HCT116 (cell line): Measurements from ENCODE around the gene GSTM4.

Source experiments
- EZH2phosphoT487 ChIP-seq: fragments of 200-600 bp; IDR thresholded peaks from 2 replicates; pipeline ENCODE4 v1.6.1; 2018; ENCODE audit warnings: antibody characterized with exemption, borderline replicate concordance
- POLR2A ChIP-seq: IDR thresholded peaks from 2 replicates; pipeline ENCODE4 v1.7.0; 2011; ENCODE audit warnings: borderline replicate concordance; ENCODE audit not compliant: insufficient read depth, insufficient read length; ENCODE audit errors: extremely low read depth
- POLR2AphosphoS5 ChIP-seq: IDR thresholded peaks from 2 replicates; pipeline ENCODE4 v1.6.1; 2011; ENCODE audit warnings: mild to moderate bottlenecking, low read depth, low read length, moderate library complexity
- RAD21 ChIP-seq: IDR thresholded peaks from 2 replicates; pipeline ENCODE4 v1.6.1; 2012; ENCODE audit warnings: low read depth, mild to moderate bottlenecking
- TCF7L2 ChIP-seq: IDR thresholded peaks from 2 replicates; pipeline ENCODE4 v1.7.0; 2011; ENCODE audit warnings: borderline replicate concordance, inconsistent platforms; ENCODE audit not compliant: insufficient read depth, insufficient read length; ENCODE audit errors: extremely low read depth
- ZNF274 ChIP-seq: fragments of 200-500 bp; sonication (Bioruptor generic); IDR thresholded peaks from 2 replicates; pipeline ENCODE4 v1.6.1; 2014; ENCODE audit warnings: mild to moderate bottlenecking, low read depth, low read length, inconsistent platforms
- TF ChIP-seq, protein P1 (sequence below), 3 experiments: fragments of 200-600 bp in 1 of 3; sonication (generic) in 1 of 3; IDR thresholded peaks in 2 of 3; conservative IDR thresholded peaks in 1 of 3; 2 replicates each; pipeline ENCODE4 v1.5.1; 2012 to 2017; ENCODE audit warnings: low read depth in 2 of 3, low read length in 2 of 3, antibody characterized with exemption in 1 of 3, borderline replicate concordance in 1 of 3, control low read depth in 1 of 3, mild to moderate bottlenecking in 1 of 3, mixed read lengths in 1 of 3, mixed run types in 1 of 3, moderate library complexity in 1 of 3; ENCODE audit not compliant: insufficient read depth in 1 of 3
- TF ChIP-seq, protein P2 (sequence below): IDR thresholded peaks from 2 replicates; pipeline ENCODE4 v1.6.1; 2012; ENCODE audit warnings: low read depth

DNA sequence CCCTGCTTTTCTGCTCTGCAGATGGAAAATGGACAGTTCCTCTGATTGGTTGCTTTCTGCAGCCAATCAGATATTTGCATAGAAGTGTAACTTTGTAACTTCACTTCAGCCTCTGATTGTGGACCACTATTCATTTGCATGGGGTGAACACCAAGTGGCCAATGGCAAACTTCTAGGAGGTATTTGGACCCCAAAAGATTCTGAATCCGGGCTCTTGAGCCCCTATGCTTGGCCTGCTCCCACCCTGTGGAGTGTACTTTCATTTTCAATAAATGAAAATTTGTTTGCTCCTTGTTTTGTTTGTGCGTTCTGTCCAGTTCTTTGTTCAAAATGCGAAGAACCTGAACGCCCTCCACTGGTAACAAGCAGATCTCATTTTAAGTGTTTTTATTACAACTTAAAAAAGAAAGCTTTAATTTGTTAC lies 6.4 kb upstream of the GSTM4 start:
- no peak for TF ChIP-seq POLR2A
- TF ChIP-seq ZNF274: no peak
- TF ChIP-seq, protein P1, sequence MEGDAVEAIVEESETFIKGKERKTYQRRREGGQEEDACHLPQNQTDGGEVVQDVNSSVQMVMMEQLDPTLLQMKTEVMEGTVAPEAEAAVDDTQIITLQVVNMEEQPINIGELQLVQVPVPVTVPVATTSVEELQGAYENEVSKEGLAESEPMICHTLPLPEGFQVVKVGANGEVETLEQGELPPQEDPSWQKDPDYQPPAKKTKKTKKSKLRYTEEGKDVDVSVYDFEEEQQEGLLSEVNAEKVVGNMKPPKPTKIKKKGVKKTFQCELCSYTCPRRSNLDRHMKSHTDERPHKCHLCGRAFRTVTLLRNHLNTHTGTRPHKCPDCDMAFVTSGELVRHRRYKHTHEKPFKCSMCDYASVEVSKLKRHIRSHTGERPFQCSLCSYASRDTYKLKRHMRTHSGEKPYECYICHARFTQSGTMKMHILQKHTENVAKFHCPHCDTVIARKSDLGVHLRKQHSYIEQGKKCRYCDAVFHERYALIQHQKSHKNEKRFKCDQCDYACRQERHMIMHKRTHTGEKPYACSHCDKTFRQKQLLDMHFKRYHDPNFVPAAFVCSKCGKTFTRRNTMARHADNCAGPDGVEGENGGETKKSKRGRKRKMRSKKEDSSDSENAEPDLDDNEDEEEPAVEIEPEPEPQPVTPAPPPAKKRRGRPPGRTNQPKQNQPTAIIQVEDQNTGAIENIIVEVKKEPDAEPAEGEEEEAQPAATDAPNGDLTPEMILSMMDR (IDR thresholded peaks at IDR 0.05 in 2 of 3, conservative IDR thresholded peaks at IDR 0.05 in 1 of 3; ENCODE audit: borderline replicate concordance in 1 of 3, insufficient read depth in 1 of 3, low read depth in 2 of 3, low read length in 2 of 3): peak; percentile 33 to 45 (median 39); a peak in 4 of 6 replicates
- TF ChIP-seq POLR2AphosphoS5: no peak
- TF ChIP-seq, protein P2, sequence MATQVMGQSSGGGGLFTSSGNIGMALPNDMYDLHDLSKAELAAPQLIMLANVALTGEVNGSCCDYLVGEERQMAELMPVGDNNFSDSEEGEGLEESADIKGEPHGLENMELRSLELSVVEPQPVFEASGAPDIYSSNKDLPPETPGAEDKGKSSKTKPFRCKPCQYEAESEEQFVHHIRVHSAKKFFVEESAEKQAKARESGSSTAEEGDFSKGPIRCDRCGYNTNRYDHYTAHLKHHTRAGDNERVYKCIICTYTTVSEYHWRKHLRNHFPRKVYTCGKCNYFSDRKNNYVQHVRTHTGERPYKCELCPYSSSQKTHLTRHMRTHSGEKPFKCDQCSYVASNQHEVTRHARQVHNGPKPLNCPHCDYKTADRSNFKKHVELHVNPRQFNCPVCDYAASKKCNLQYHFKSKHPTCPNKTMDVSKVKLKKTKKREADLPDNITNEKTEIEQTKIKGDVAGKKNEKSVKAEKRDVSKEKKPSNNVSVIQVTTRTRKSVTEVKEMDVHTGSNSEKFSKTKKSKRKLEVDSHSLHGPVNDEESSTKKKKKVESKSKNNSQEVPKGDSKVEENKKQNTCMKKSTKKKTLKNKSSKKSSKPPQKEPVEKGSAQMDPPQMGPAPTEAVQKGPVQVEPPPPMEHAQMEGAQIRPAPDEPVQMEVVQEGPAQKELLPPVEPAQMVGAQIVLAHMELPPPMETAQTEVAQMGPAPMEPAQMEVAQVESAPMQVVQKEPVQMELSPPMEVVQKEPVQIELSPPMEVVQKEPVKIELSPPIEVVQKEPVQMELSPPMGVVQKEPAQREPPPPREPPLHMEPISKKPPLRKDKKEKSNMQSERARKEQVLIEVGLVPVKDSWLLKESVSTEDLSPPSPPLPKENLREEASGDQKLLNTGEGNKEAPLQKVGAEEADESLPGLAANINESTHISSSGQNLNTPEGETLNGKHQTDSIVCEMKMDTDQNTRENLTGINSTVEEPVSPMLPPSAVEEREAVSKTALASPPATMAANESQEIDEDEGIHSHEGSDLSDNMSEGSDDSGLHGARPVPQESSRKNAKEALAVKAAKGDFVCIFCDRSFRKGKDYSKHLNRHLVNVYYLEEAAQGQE: no peak
- peak; percentile 59 for TF ChIP-seq RAD21
- no peak for TF ChIP-seq EZH2phosphoT487
- no peak for TF ChIP-seq TCF7L2
